HG03097 (cell line): ENCODE measurements around the gene SUMF1.

Source experiments
- ATAC-seq: cut with Tn5 transposase; IDR thresholded peaks from one replicate; pipeline ENCODE4 v1.9.1; 2021; ENCODE audit not compliant: unreplicated experiment, low FRiP score

SUMF1 gene

GRCh38 chr3:4466741-4467521, at the start of gene SUMF1:
TSS of gene SUMF1 (minus strand) at chr3:4467269. CDS start at chr3:4467245, 24 bp downstream.
- ATAC-seq = peak; percentile 99

- no peak for ATAC-seq
These were observed 49.0 kb upstream of the SUMF1 start for GRCh38 chr3:4515916-4516579.

- no peak for ATAC-seq
These were observed 47.8 kb upstream of the SUMF1 start for GRCh38 chr3:4514916-4515315.

GRCh38 chr3:4514321-4514720, 47.3 kb upstream of the SUMF1 start:
- no peak for ATAC-seq

- no peak for ATAC-seq
These were observed 46.0 kb upstream of the SUMF1 start for GRCh38 chr3:4512895-4513616.

- ATAC-seq = no peak
These were observed 44.6 kb upstream of the SUMF1 start for GRCh38 chr3:4511491-4512262.

GRCh38 chr3:4509983-4510755, 43.1 kb upstream of the SUMF1 start:
- no peak for ATAC-seq

GRCh38 chr3:4509043-4509442, 42.0 kb upstream of the SUMF1 start:
- ATAC-seq = no peak

- peak; percentile 75 for ATAC-seq
These were observed 41.2 kb upstream of the SUMF1 start for GRCh38 chr3:4508048-4508981.

- no peak for ATAC-seq
These were observed 40.0 kb upstream of the SUMF1 start for GRCh38 chr3:4507024-4507596.

- ATAC-seq = no peak
These were observed 39.5 kb upstream of the SUMF1 start for GRCh38 chr3:4506559-4507023.

GRCh38 chr3:4505688-4506558, 38.9 kb upstream of the SUMF1 start:
- ATAC-seq = no peak

GRCh38 chr3:4504340-4505261, 37.5 kb upstream of the SUMF1 start:
- ATAC-seq = no peak

- ATAC-seq = peak; percentile 41
These were observed 36.0 kb upstream of the SUMF1 start for GRCh38 chr3:4503050-4503449.

- ATAC-seq = no peak
These were observed 34.9 kb upstream of the SUMF1 start for GRCh38 chr3:4501927-4502326.

- no peak for ATAC-seq
These were observed 34.4 kb upstream of the SUMF1 start for GRCh38 chr3:4501437-4501836.
